WTC11 (cell line): Measurements from ENCODE around the gene EDN2. TPM values are rescaled to one million over a fixed set of nuclear protein-coding genes. Genes with fewer than 3 reads are reported as not detected.
A peak's percentile ranks its signal among the peaks of the same experiment; 100 is the strongest.

Source experiments
- ATAC-seq: fragments of 200-7000 bp; cut with Tn5 transposase; 2 replicates; pipeline ENCODE4 v1.10.0; 2021; ENCODE audit warnings: mild to moderate bottlenecking, moderate library complexity
- CTCF ChIA-PET: fragments of 300-600 bp; sonication (Branson Sonifier 250); formaldehyde crosslinking; loops from one replicate; lab custom pipeline; 2021; ENCODE audit warnings: antibody characterized with exemption; lab: Charles Lee
- POLR2A ChIA-PET: fragments of 350-600 bp; sonication (Branson Sonifier 250); formaldehyde crosslinking; loops from one replicate; lab custom pipeline; 2021; ENCODE audit warnings: antibody characterized with exemption; lab: Charles Lee
- DNase-seq: peaks from one replicate; pipeline ENCODE4 v3.0.0; 2021; ENCODE audit warnings: low spot score
- H3K27ac Mint-ChIP-seq: 2 replicates; pipeline ENCODE4 v1.8.0; 2021; ENCODE audit warnings: mixed read lengths
- H3K27me3 Mint-ChIP-seq: 2 replicates; pipeline ENCODE4 v1.8.0; 2021; ENCODE audit warnings: low read depth, mild to moderate bottlenecking, moderate library complexity, mixed read lengths
- H3K36me3 Mint-ChIP-seq: 2 replicates; pipeline ENCODE4 v1.8.0; 2021; ENCODE audit warnings: mixed read lengths
- H3K4me1 Mint-ChIP-seq: 2 replicates; pipeline ENCODE4 v1.8.0; 2022; ENCODE audit warnings: mixed read lengths
- H3K4me3 Mint-ChIP-seq: 2 replicates; pipeline ENCODE4 v1.8.0; 2021; ENCODE audit warnings: mild to moderate bottlenecking, moderate library complexity, mixed read lengths
- H3K9me3 Mint-ChIP-seq: 2 replicates; pipeline ENCODE4 v1.8.0; 2021; ENCODE audit warnings: mixed read lengths
- KAT7 ChIP-seq: sonication (generic); formaldehyde crosslinking; IDR thresholded peaks from 2 replicates; pipeline ENCODE4 v1.8.1; 2023; ENCODE audit warnings: missing genetic modification reagents, mild to moderate bottlenecking, borderline replicate concordance
- PRRX2 ChIP-seq: fragments of 250-450 bp; sonication (Bioruptor Pico); IDR thresholded peaks from 2 replicates; pipeline ENCODE4 v1.8.0; 2021; ENCODE audit warnings: mild to moderate bottlenecking
- SP1 ChIP-seq: sonication (generic); formaldehyde crosslinking; conservative IDR thresholded peaks from 2 replicates; pipeline ENCODE4 v1.8.1; 2022; ENCODE audit warnings: missing genetic modification reagents
- TEAD1 ChIP-seq: sonication (generic); formaldehyde crosslinking; IDR thresholded peaks from 2 replicates; pipeline ENCODE4 v1.8.0; 2022; ENCODE audit warnings: mild to moderate bottlenecking, missing genetic modification reagents
- TEAD4 ChIP-seq: sonication (generic); formaldehyde crosslinking; IDR thresholded peaks from 2 replicates; pipeline ENCODE4 v1.8.0; 2022; ENCODE audit warnings: mild to moderate bottlenecking, missing genetic modification reagents
- TP53 ChIP-seq: sonication (generic); formaldehyde crosslinking; IDR thresholded peaks from 2 replicates; pipeline ENCODE4 v1.8.1; 2023; ENCODE audit warnings: mild to moderate bottlenecking, missing genetic modification reagents
- ZNF219 ChIP-seq: sonication (generic); formaldehyde crosslinking; IDR thresholded peaks from 2 replicates; pipeline ENCODE4 v1.8.0; 2023; ENCODE audit warnings: missing genetic modification reagents, mild to moderate bottlenecking, borderline replicate concordance
- ZNF396 ChIP-seq: fragments of 250-450 bp; sonication (Bioruptor Pico); IDR thresholded peaks from 2 replicates; pipeline ENCODE4 v1.8.0; 2021; ENCODE audit warnings: mild to moderate bottlenecking, moderate library complexity, borderline replicate concordance
- ZNF671 ChIP-seq: fragments of 250-450 bp; sonication (Bioruptor Pico); IDR thresholded peaks from 2 replicates; pipeline ENCODE4 v1.8.0; 2021; ENCODE audit warnings: mild to moderate bottlenecking
- total RNA-seq: library from RNA; stranded (reverse); gene quantifications from 3 replicates; pipeline ENCODE4 v1.2.3, GENCODE V29; 2021
- TF ChIP-seq, protein P1 (sequence below): fragments of 200-600 bp; IDR thresholded peaks from 2 replicates; pipeline ENCODE4 v1.8.0; 2022; ENCODE audit warnings: antibody characterized with exemption
- TF ChIP-seq, protein P2 (sequence below): sonication (generic); formaldehyde crosslinking; IDR thresholded peaks from 2 replicates; pipeline ENCODE4 v1.8.0; 2023; ENCODE audit warnings: missing genetic modification reagents, mild to moderate bottlenecking, borderline replicate concordance
- TF ChIP-seq, protein P3 (sequence below): sonication (generic); formaldehyde crosslinking; IDR thresholded peaks from 2 replicates; pipeline ENCODE4 v1.8.0; 2022; ENCODE audit warnings: mild to moderate bottlenecking, missing genetic modification reagents
- TF ChIP-seq, protein P4 (sequence below): sonication (generic); formaldehyde crosslinking; IDR thresholded peaks from 2 replicates; pipeline ENCODE4 v1.8.0; 2022; ENCODE audit warnings: mild to moderate bottlenecking, missing genetic modification reagents
- TF ChIP-seq, protein P5 (sequence below): fragments of 250-450 bp; sonication (Bioruptor Pico); IDR thresholded peaks from 2 replicates; pipeline ENCODE4 v2.1.2; 2022; ENCODE audit warnings: mild to moderate bottlenecking, moderate library complexity
- TF ChIP-seq, protein P6 (sequence below): sonication (generic); formaldehyde crosslinking; IDR thresholded peaks from 2 replicates; pipeline ENCODE4 v1.8.1; 2023; ENCODE audit warnings: mild to moderate bottlenecking, moderate library complexity, missing genetic modification reagents

Gene EDN2
- total RNA-seq, 1 experiment from 2014 or later = 0.33 TPM

DNA sequence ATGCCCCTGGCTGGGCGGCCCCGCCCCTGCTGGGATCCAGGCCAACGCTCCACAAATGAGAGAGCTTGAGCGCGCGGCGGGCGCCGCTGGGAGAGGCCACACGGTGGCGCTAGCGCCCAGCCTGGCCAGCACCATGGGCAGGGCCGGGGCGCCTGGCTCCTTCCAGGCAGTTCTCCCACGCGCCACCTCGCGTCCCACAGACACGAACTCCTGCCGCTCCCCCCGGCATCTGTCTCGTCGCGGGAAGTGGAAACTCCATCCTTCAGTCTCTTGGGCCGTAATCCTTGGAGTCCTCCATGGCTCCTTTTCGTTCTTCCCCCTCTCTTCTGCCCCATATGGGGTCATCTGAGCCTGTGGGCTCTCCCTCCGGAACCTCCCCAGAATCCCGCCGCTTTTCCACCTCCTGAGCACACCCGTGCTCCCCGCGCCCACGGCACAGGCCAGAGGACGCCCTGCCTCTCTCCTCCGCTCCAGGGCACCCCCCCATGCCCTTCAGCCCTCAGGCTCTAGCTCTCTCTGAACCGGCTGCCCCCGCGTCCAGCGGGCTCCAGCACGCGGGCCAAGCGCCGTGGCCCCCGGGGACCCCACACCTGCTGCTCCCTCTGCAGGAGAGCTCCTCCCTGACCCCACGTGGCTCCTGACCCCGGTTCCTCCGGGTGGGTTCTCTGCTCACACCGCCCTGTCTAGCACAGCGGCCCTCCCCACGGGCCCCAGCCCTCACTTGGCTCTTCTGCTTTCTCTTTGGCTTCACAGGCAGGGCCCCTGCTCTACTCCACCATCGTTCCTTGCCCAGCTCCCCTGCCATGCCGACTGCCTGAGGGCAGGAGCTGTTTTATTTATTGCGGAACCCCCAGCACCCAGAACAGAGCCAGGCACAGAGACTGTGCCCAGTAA, 31.9 kb upstream of the EDN2 start:
- ChIA-PET POLR2A (interaction anchor here (1.0 to 1.3 kb wide), 2 partner anchors 9 to 185 kb away, joined by 3 read pairs; no protein-coding TSS in a partner anchor), CTCF (interaction anchor here (0.5 to 6.3 kb wide), 62 partner anchors 8 to 657 kb away, joined by 3 to 84 read pairs (median 4); partner anchors contain the start of genes EDN2 and FOXO6)
- DNase-seq = peak; percentile 90
- Mint-ChIP-seq H3K27ac (no peak overlapping the region), H3K9me3 (no peaks in the 10 kb centered on the region), H3K4me3 (peak overlapping the region; percentile 63), H3K36me3 (no peaks in the 10 kb centered on the region), H3K27me3 (peaks cover 15% of the 10 kb centered on the region), H3K4me1 (peaks cover 12% of the 10 kb centered on the region)
- peak; percentile 85 for ATAC-seq
- no peak for TF ChIP-seq TP53 (CRISPR knock-in tag)
- TF ChIP-seq, protein P1, sequence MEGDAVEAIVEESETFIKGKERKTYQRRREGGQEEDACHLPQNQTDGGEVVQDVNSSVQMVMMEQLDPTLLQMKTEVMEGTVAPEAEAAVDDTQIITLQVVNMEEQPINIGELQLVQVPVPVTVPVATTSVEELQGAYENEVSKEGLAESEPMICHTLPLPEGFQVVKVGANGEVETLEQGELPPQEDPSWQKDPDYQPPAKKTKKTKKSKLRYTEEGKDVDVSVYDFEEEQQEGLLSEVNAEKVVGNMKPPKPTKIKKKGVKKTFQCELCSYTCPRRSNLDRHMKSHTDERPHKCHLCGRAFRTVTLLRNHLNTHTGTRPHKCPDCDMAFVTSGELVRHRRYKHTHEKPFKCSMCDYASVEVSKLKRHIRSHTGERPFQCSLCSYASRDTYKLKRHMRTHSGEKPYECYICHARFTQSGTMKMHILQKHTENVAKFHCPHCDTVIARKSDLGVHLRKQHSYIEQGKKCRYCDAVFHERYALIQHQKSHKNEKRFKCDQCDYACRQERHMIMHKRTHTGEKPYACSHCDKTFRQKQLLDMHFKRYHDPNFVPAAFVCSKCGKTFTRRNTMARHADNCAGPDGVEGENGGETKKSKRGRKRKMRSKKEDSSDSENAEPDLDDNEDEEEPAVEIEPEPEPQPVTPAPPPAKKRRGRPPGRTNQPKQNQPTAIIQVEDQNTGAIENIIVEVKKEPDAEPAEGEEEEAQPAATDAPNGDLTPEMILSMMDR = peak; percentile 60; the same call in 1 of the 2 replicates
- TF ChIP-seq, protein P2, sequence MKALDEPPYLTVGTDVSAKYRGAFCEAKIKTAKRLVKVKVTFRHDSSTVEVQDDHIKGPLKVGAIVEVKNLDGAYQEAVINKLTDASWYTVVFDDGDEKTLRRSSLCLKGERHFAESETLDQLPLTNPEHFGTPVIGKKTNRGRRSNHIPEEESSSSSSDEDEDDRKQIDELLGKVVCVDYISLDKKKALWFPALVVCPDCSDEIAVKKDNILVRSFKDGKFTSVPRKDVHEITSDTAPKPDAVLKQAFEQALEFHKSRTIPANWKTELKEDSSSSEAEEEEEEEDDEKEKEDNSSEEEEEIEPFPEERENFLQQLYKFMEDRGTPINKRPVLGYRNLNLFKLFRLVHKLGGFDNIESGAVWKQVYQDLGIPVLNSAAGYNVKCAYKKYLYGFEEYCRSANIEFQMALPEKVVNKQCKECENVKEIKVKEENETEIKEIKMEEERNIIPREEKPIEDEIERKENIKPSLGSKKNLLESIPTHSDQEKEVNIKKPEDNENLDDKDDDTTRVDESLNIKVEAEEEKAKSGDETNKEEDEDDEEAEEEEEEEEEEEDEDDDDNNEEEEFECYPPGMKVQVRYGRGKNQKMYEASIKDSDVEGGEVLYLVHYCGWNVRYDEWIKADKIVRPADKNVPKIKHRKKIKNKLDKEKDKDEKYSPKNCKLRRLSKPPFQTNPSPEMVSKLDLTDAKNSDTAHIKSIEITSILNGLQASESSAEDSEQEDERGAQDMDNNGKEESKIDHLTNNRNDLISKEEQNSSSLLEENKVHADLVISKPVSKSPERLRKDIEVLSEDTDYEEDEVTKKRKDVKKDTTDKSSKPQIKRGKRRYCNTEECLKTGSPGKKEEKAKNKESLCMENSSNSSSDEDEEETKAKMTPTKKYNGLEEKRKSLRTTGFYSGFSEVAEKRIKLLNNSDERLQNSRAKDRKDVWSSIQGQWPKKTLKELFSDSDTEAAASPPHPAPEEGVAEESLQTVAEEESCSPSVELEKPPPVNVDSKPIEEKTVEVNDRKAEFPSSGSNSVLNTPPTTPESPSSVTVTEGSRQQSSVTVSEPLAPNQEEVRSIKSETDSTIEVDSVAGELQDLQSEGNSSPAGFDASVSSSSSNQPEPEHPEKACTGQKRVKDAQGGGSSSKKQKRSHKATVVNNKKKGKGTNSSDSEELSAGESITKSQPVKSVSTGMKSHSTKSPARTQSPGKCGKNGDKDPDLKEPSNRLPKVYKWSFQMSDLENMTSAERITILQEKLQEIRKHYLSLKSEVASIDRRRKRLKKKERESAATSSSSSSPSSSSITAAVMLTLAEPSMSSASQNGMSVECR = 0 out of 2 replicates have a peak, but pooled peaks have one; percentile 57
- TF ChIP-seq KAT7 (CRISPR knock-in tag) = no peak
- TF ChIP-seq PRRX2 (CRISPR knock-in tag) = no peak
- TF ChIP-seq, protein P3, sequence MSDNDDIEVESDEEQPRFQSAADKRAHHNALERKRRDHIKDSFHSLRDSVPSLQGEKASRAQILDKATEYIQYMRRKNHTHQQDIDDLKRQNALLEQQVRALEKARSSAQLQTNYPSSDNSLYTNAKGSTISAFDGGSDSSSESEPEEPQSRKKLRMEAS (CRISPR knock-in tag) = peak; percentile 44
- TF ChIP-seq ZNF219 (CRISPR knock-in tag) = no peak
- TF ChIP-seq, protein P4, sequence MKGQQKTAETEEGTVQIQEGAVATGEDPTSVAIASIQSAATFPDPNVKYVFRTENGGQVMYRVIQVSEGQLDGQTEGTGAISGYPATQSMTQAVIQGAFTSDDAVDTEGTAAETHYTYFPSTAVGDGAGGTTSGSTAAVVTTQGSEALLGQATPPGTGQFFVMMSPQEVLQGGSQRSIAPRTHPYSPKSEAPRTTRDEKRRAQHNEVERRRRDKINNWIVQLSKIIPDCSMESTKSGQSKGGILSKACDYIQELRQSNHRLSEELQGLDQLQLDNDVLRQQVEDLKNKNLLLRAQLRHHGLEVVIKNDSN (CRISPR knock-in tag) = no peak
- TF ChIP-seq, protein P5, sequence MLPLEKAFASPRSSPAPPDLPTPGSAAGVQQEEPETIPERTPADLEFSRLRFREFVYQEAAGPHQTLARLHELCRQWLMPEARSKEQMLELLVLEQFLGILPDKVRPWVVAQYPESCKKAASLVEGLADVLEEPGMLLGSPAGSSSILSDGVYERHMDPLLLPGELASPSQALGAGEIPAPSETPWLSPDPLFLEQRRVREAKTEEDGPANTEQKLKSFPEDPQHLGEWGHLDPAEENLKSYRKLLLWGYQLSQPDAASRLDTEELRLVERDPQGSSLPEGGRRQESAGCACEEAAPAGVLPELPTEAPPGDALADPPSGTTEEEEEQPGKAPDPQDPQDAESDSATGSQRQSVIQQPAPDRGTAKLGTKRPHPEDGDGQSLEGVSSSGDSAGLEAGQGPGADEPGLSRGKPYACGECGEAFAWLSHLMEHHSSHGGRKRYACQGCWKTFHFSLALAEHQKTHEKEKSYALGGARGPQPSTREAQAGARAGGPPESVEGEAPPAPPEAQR (CRISPR knock-in tag) = no peak
- no peak for TF ChIP-seq TEAD1 (CRISPR knock-in tag)
- peak; percentile 51 for TF ChIP-seq SP1
- no peak for TF ChIP-seq ZNF671 (CRISPR knock-in tag)
- TF ChIP-seq ZNF396 (CRISPR knock-in tag) = no peak
- TF ChIP-seq, protein P6, sequence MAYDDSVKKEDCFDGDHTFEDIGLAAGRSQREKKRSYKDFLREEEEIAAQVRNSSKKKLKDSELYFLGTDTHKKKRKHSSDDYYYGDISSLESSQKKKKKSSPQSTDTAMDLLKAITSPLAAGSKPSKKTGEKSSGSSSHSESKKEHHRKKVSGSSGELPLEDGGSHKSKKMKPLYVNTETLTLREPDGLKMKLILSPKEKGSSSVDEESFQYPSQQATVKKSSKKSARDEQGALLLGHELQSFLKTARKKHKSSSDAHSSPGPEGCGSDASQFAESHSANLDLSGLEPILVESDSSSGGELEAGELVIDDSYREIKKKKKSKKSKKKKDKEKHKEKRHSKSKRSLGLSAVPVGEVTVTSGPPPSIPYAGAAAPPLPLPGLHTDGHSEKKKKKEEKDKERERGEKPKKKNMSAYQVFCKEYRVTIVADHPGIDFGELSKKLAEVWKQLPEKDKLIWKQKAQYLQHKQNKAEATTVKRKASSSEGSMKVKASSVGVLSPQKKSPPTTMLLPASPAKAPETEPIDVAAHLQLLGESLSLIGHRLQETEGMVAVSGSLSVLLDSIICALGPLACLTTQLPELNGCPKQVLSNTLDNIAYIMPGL (CRISPR knock-in tag) = peak; percentile 81; the same call in 1 of the 2 replicates
- TF ChIP-seq TEAD4 (CRISPR knock-in tag) = no peak
